PC-9 (cell line): ENCODE results near the gene UROS. TPM values are rescaled to one million over a fixed set of nuclear protein-coding genes. Genes with fewer than 3 reads are reported as not detected.

Experiments used
- BruUV-seq: library from RNA; stranded (reverse); fragments of 400-500 nt; replicated peaks from 2 replicates; lab custom pipeline; 2021; lab: Mats Ljungman, UMichigan
- CTCF ChIA-PET: fragments of 300-600 bp; sonication (Branson Sonifier 250); formaldehyde crosslinking; loops from one replicate; lab custom pipeline; 2022; ENCODE audit warnings: antibody characterized with exemption; lab: Charles Lee
- POLR2A ChIA-PET: fragments of 300-600 bp; sonication (Branson Sonifier 250); formaldehyde crosslinking; loops from one replicate; lab custom pipeline; 2022; ENCODE audit warnings: antibody characterized with exemption; ENCODE audit not compliant: unreplicated experiment; lab: Charles Lee
- DNase-seq, 2 experiments: peaks; one replicate each; pipeline versions ENCODE4 v3.0.0 to v3.0.0-alpha.2; 2015 to 2022; ENCODE audit warnings: mixed read lengths in 1 of 2
- H2AFZ ChIP-seq: fragments of 200-600 bp; sonication (generic); 2 replicates; pipeline ENCODE4 v1.8.1; 2017; ENCODE audit warnings: antibody characterized with exemption
- H3F3A ChIP-seq: fragments of 200-600 bp; sonication (generic); 2 replicates; pipeline ENCODE4 v1.8.1; 2017; ENCODE audit warnings: antibody characterized with exemption, mild to moderate bottlenecking, low read depth; ENCODE audit not compliant: insufficient read depth
- H3K27ac ChIP-seq: fragments of 200-600 bp; sonication (generic); 2 replicates; pipeline ENCODE4 v1.6.1; 2016; ENCODE audit warnings: mixed run types
- H3K27me3 ChIP-seq: fragments of 200-600 bp; sonication (generic); 2 replicates; pipeline ENCODE4 v1.6.1; 2016; ENCODE audit warnings: low read depth, mixed run types; ENCODE audit not compliant: insufficient read depth
- H3K36me3 ChIP-seq: fragments of 200-600 bp; sonication (generic); 2 replicates; pipeline ENCODE4 v1.6.1; 2016; ENCODE audit warnings: low read depth, mixed run types
- H3K4me1 ChIP-seq: fragments of 200-600 bp; sonication (generic); replicated peaks from 2 replicates; pipeline ENCODE4 v1.6.1; 2016; ENCODE audit warnings: mixed run types; ENCODE audit not compliant: insufficient read depth
- H3K4me2 ChIP-seq: fragments of 200-600 bp; sonication (generic); 2 replicates; pipeline ENCODE4 v1.6.1; 2017; ENCODE audit warnings: mixed run types
- H3K4me3 ChIP-seq: fragments of 200-600 bp; sonication (generic); 2 replicates; pipeline ENCODE4 v1.6.1; 2016; ENCODE audit warnings: mixed run types
- H3K79me2 ChIP-seq: fragments of 200-600 bp; sonication (generic); 2 replicates; pipeline ENCODE4 v1.6.1; 2017; ENCODE audit warnings: low read depth, mixed run types
- H3K9me2 ChIP-seq: fragments of 200-600 bp; sonication (generic); 2 replicates; pipeline ENCODE4 v1.8.1; 2017; ENCODE audit warnings: mild to moderate bottlenecking; ENCODE audit not compliant: insufficient read depth
- H3K9me3 ChIP-seq: fragments of 200-600 bp; sonication (generic); 2 replicates; pipeline ENCODE4 v1.8.1; 2016; ENCODE audit warnings: low read depth; ENCODE audit not compliant: insufficient read depth
- H4K20me1 ChIP-seq: fragments of 200-600 bp; sonication (generic); 2 replicates; pipeline ENCODE4 v1.8.1; 2017; ENCODE audit not compliant: insufficient read depth
- CTCF ChIP-seq: fragments of 200-600 bp; sonication (generic); conservative IDR thresholded peaks from 2 replicates; pipeline ENCODE4 v1.6.1; 2017; ENCODE audit warnings: mixed run types, antibody characterized with exemption, mild to moderate bottlenecking, moderate library complexity
- EZH2 ChIP-seq: fragments of 200-600 bp; sonication (generic); IDR thresholded peaks from 2 replicates; pipeline ENCODE4 v1.8.0; 2017; ENCODE audit warnings: antibody characterized with exemption, low read depth
- intact Hi-C: fragments of 100-400 bp; cut with micrococcal nuclease; formaldehyde crosslinking; loops from one replicate; pipeline ENCODE4 v1.10.0; 2022; ENCODE audit not compliant: unreplicated experiment
- total RNA-seq: library from RNA; stranded (reverse); gene quantifications from 2 replicates; pipeline ENCODE4 v1.2.3, GENCODE V29; 2021

Gene UROS
- total RNA-seq, 1 experiment from 2014 or later: 35.1 TPM

DNA sequence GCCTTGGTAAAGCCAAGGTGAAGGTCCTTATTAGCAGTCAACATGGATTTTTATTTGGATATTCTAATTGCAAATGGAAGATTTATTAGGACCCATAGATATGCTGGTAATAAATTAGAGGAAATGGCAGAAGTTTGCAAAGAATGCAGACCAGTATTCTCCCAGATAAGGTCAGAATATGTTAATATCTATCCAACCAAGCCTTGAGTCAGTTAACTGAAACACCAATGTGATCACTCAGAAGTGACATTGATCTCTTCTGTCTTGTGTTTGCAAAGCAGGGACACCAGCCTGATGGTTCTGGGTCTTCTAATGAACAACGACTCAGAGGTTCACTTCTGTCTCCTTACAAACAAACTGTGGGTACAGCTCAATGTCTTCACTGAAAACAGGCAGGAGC lies 21.5 kb downstream of the UROS start:
- H3K4me2 ChIP-seq: no peak overlapping the region
- H3K27ac ChIP-seq: no peak overlapping the region
- no peak overlapping the region for H3K4me3 ChIP-seq
- no TSS peak for BruUV-seq
- CTCF ChIA-PET: no interaction called here
- intact Hi-C loops: no loop called here
- DNase-seq: no peak
- POLR2A ChIA-PET: no interaction called here
- no peaks in the 10 kb centered on the region for H3K9me2 ChIP-seq
- no peak for TF ChIP-seq EZH2
- no peak for TF ChIP-seq CTCF
- no peaks in the 10 kb centered on the region for H3K4me1 ChIP-seq
- H4K20me1 ChIP-seq: no peaks in the 10 kb centered on the region
- H3K9me3 ChIP-seq: no peaks in the 10 kb centered on the region
- H3K27me3 ChIP-seq: no peaks in the 10 kb centered on the region
- H3K79me2 ChIP-seq: no peaks in the 10 kb centered on the region
- no peak overlapping the region for H2AFZ ChIP-seq
- H3F3A ChIP-seq: no peaks in the 10 kb centered on the region
- H3K36me3 ChIP-seq: no peaks in the 10 kb centered on the region

- no peak overlapping the region for H2AFZ ChIP-seq
- no peaks in the 10 kb centered on the region for H3K4me1 ChIP-seq
- H4K20me1 ChIP-seq: no peaks in the 10 kb centered on the region
- H3F3A ChIP-seq: no peaks in the 10 kb centered on the region
- CTCF ChIA-PET: no interaction called here
- intact Hi-C loops: no loop called here
- BruUV-seq: no TSS peak
- H3K4me2 ChIP-seq: no peak overlapping the region
- H3K79me2 ChIP-seq: no peaks in the 10 kb centered on the region
- POLR2A ChIA-PET: interaction anchor here (0.6 to 0.7 kb wide), 2 partner anchors 18 to 37 kb away, joined by 11 to 26 read pairs; no protein-coding TSS in a partner anchor
- H3K27ac ChIP-seq: no peak overlapping the region
- H3K4me3 ChIP-seq: no peak overlapping the region
- TF ChIP-seq EZH2 (no peak), CTCF (no peak)
- no peaks in the 10 kb centered on the region for H3K27me3 ChIP-seq
- DNase-seq: no peak
- no peaks in the 10 kb centered on the region for H3K9me3 ChIP-seq
- H3K36me3 ChIP-seq: no peaks in the 10 kb centered on the region
- no peaks in the 10 kb centered on the region for H3K9me2 ChIP-seq
Observed at GRCh38 chr10:125799451-125800182, 23.4 kb downstream of the UROS start.

DNA sequence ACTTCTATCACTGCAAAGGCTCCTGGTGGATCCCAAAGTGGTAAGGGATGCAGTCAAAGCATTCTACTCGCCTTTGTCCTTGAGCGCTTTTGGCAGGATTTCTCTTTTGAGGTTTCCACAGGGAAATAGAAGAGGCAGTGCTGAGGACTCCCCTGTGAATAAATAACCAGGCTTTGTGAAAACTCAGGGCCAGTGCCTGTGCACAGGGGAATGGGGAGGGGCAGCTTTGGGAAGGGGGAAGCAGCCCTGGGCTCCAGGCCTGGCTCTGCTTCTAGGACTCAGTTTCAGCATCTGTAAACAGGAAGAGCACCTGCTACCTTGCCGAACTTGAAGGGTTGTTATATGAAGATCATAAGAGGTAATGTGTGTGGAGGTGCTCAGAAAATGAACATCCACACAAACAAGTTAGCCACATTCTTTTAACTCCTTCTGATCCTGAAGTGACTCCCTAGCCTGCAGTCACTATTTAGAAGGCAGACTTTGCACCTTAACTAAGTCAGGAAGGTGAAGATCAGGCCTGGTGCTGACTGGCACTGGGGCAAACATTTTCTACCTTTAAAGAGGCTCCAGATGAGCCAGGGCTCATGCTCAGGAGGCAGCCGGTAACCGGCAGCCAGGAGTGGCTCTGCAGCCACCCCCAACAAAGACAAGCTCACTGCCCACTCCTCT lies 24.9 kb downstream of the UROS start:
- Histone ChIP-seq H4K20me1 (no peaks in the 10 kb centered on the region), H3F3A (no peaks in the 10 kb centered on the region), H3K27ac (no peak overlapping the region), H3K4me1 (no peaks in the 10 kb centered on the region), H3K4me2 (no peak overlapping the region), H3K9me3 (no peaks in the 10 kb centered on the region), H3K36me3 (0 out of 2 replicates have a peak, but pooled peaks cover 3% of the 10 kb centered on the region), H3K79me2 (no peaks in the 10 kb centered on the region), H2AFZ (no peak overlapping the region), H3K4me3 (no peak overlapping the region), H3K27me3 (no peaks in the 10 kb centered on the region), H3K9me2 (no peaks in the 10 kb centered on the region)
- TF ChIP-seq EZH2 (no peak), CTCF (no peak)
- ChIA-PET CTCF (no interaction called here), POLR2A (interaction anchor here (0.6 kb wide), 2 partner anchors 750 to 968 kb away, joined by 3 to 36 read pairs; no protein-coding TSS in a partner anchor)
- intact Hi-C loops: no loop called here
- no peak for DNase-seq
- BruUV-seq: no TSS peak
